GM12878 (cell line): Measurements from ENCODE around the gene PTGES3L. TPM values are rescaled to one million over a fixed set of nuclear protein-coding genes. Genes with fewer than 3 reads are reported as not detected.

Experiments used
- ATAC-seq: fragments of 200-7000 bp; cut with Tn5 transposase; 3 replicates; pipeline ENCODE4 v1.9.1; 2020; ENCODE audit warnings: mild to moderate bottlenecking, moderate library complexity
- BruUV-seq: library from RNA; stranded (reverse); fragments of 400-500 nt; replicated peaks from 2 replicates; lab custom pipeline; 2021; lab: Mats Ljungman, UMichigan
- CTCF ChIA-PET: fragments of 300-600 bp; sonication (Branson Sonifier 250); formaldehyde crosslinking; extraction: SDS; loops from one replicate; lab custom pipeline; 2021; ENCODE audit warnings: inconsistent platforms; lab: Yijun Ruan, JAX
- POLR2A ChIA-PET: fragments of 350-600 bp; formaldehyde crosslinking; extraction: SDS; loops from one replicate; lab custom pipeline; 2021; ENCODE audit warnings: inconsistent platforms; lab: Charles Lee
- RAD21 ChIA-PET: fragments of 300-600 bp; sonication (Branson Sonifier 250); formaldehyde crosslinking; loops from one replicate; lab custom pipeline; 2023; ENCODE audit warnings: antibody characterized with exemption; ENCODE audit not compliant: unreplicated experiment; lab: Charles Lee
- SMC1A ChIA-PET: fragments of 300-600 bp; sonication (Branson Sonifier 250); formaldehyde crosslinking; loops from one replicate; lab custom pipeline; 2023; ENCODE audit not compliant: unreplicated experiment, uncharacterized antibody; lab: Charles Lee
- DNase-seq: peaks from one replicate; pipeline ENCODE4 v3.0.0-alpha.2; 2011; ENCODE audit warnings: low read depth, low spot score
- FAIRE-seq: peaks from 3 replicates; lab custom pipeline; 2011; peaks lifted over from hg19 to GRCh38; lab: Jason Lieb, UNC
- H2AFZ ChIP-seq: 2 replicates; pipeline ENCODE4 v1.6.0; 2011; ENCODE audit warnings: low read depth, low read length, control low read depth; ENCODE audit not compliant: control insufficient read depth
- H3K27ac ChIP-seq: 2 replicates; pipeline ENCODE4 v1.5.1; 2011; ENCODE audit warnings: control low read depth; ENCODE audit not compliant: control insufficient read depth, insufficient read depth
- H3K27me3 ChIP-seq, 2 experiments: replicated peaks in 1 of 2; 2 replicates each; pipeline versions ENCODE4 v1.6.0 to v1.6.1; 2011; ENCODE audit warnings: low read length in 1 of 2; ENCODE audit not compliant: control insufficient read depth in 2 of 2, insufficient read depth in 2 of 2
- H3K36me3 ChIP-seq, 2 experiments: 2 replicates each; pipeline ENCODE4 v1.5.1; 2011; ENCODE audit warnings: low read length in 1 of 2; ENCODE audit not compliant: control insufficient read depth in 2 of 2, insufficient read depth in 2 of 2
- H3K4me1 ChIP-seq: 2 replicates; pipeline ENCODE4 v1.6.1; 2011; ENCODE audit warnings: mild to moderate bottlenecking, low read length, moderate library complexity, mixed read lengths; ENCODE audit not compliant: control insufficient read depth, insufficient read depth
- H3K4me2 ChIP-seq: 2 replicates; pipeline ENCODE4 v1.6.0; 2011; ENCODE audit warnings: control low read depth; ENCODE audit not compliant: control insufficient read depth, insufficient read depth
- H3K4me3 ChIP-seq: fragments of 200-600 bp; sonication (generic); 2 replicates; pipeline ENCODE4 v1.5.1; 2016
- H3K79me2 ChIP-seq: 2 replicates; pipeline ENCODE4 v1.6.0; 2011; ENCODE audit warnings: low read length; ENCODE audit not compliant: control insufficient read depth, insufficient read depth
- H3K9ac ChIP-seq: 2 replicates; pipeline ENCODE4 v1.8.0; 2011; ENCODE audit warnings: low read length, control low read depth, mixed read lengths; ENCODE audit not compliant: control insufficient read depth, insufficient read depth
- H3K9me3 ChIP-seq: replicated peaks from 3 replicates; pipeline ENCODE4 v1.5.1; 2011; ENCODE audit warnings: mild to moderate bottlenecking, low read length; ENCODE audit not compliant: control insufficient read depth, insufficient read depth
- H4K20me1 ChIP-seq: 2 replicates; pipeline ENCODE4 v1.6.0; 2011; ENCODE audit not compliant: control insufficient read depth, insufficient read depth
- BACH1 ChIP-seq: fragments of 450-650 bp; IDR thresholded peaks from 2 replicates; pipeline ENCODE4 v1.6.1; 2017; ENCODE audit warnings: mild to moderate bottlenecking, borderline replicate concordance
- BCL11A ChIP-seq: IDR thresholded peaks from 2 replicates; pipeline ENCODE4 v1.6.1; 2011; ENCODE audit warnings: low read depth, low read length
- BCL3 ChIP-seq: IDR thresholded peaks from 2 replicates; pipeline ENCODE4 v1.6.1; 2011; ENCODE audit warnings: borderline replicate concordance, low read depth, mild to moderate bottlenecking, moderate library complexity, low read length; ENCODE audit not compliant: insufficient read depth, poor library complexity, severe bottlenecking
- DPF2 ChIP-seq: fragments of 450-650 bp; IDR thresholded peaks from 2 replicates; pipeline ENCODE4 v1.6.1; 2017; ENCODE audit warnings: mild to moderate bottlenecking
- GATAD2B ChIP-seq: fragments of 450-650 bp; conservative IDR thresholded peaks from 2 replicates; pipeline ENCODE4 v1.6.1; 2017; ENCODE audit warnings: low read depth, mild to moderate bottlenecking, moderate library complexity
- HDGF ChIP-seq: fragments of 450-650 bp; IDR thresholded peaks from 2 replicates; pipeline ENCODE4 v1.6.1; 2016; ENCODE audit warnings: antibody characterized with exemption
- NFYA ChIP-seq: IDR thresholded peaks from 2 replicates; pipeline ENCODE4 v1.6.1; 2011; ENCODE audit warnings: low read depth, mild to moderate bottlenecking, low read length, improper control_type of control experiment, borderline replicate concordance
- PKNOX1 ChIP-seq: fragments of 450-650 bp; IDR thresholded peaks from 2 replicates; pipeline ENCODE4 v1.6.1; 2016; ENCODE audit warnings: mild to moderate bottlenecking
- POU2F2 ChIP-seq: IDR thresholded peaks from 3 replicates; pipeline ENCODE4 v1.6.1; 2011; ENCODE audit warnings: low read depth, mild to moderate bottlenecking, low read length, borderline replicate concordance
- RB1 ChIP-seq: fragments of 450-650 bp; formaldehyde crosslinking; IDR thresholded peaks from 2 replicates; pipeline ENCODE4 v1.6.1; 2017; ENCODE audit warnings: mild to moderate bottlenecking, borderline replicate concordance
- SMAD1 ChIP-seq: fragments of 450-650 bp; IDR thresholded peaks from 2 replicates; pipeline ENCODE4 v1.6.1; 2018; ENCODE audit warnings: mild to moderate bottlenecking, low read depth; ENCODE audit not compliant: partially characterized antibody
- SMARCA5 ChIP-seq: fragments of 450-650 bp; IDR thresholded peaks from 2 replicates; pipeline ENCODE4 v1.6.1; 2017; ENCODE audit warnings: mild to moderate bottlenecking
- SREBF1 ChIP-seq: IDR thresholded peaks from 2 replicates; pipeline ENCODE4 v1.6.1; 2012; ENCODE audit warnings: mild to moderate bottlenecking, low read length
- TBL1XR1 ChIP-seq: IDR thresholded peaks from 2 replicates; pipeline ENCODE4 v1.6.1; 2012; ENCODE audit warnings: low read depth, low read length, improper control_type of control experiment
- TCF12 ChIP-seq: IDR thresholded peaks from 2 replicates; pipeline ENCODE4 v1.6.1; 2011; ENCODE audit warnings: low read depth, mild to moderate bottlenecking, low read length
- USF1 ChIP-seq: IDR thresholded peaks from 2 replicates; pipeline ENCODE4 v1.6.1; 2011; ENCODE audit warnings: borderline replicate concordance, low read depth, mild to moderate bottlenecking, moderate library complexity, mixed read lengths, low read length; ENCODE audit not compliant: insufficient read depth; ENCODE audit errors: extremely low read length
- USF2 ChIP-seq: IDR thresholded peaks from 2 replicates; pipeline ENCODE4 v1.6.1; 2011; ENCODE audit warnings: low read depth, low read length, improper control_type of control experiment, borderline replicate concordance
- ZSCAN29 ChIP-seq: fragments of 450-650 bp; IDR thresholded peaks from 2 replicates; pipeline ENCODE4 v1.6.1; 2017; ENCODE audit warnings: mild to moderate bottlenecking, moderate library complexity
- ZZZ3 ChIP-seq: IDR thresholded peaks from 2 replicates; pipeline ENCODE4 v1.6.1; 2011; ENCODE audit warnings: low read depth; ENCODE audit not compliant: control insufficient read depth, insufficient read length
- WGBS: methylation state at CpG from one replicate; pipeline ENCODE4 v1.1.6; 2016; ENCODE audit warnings: low lambda C conversion rate; ENCODE audit not compliant: insufficient replicate concordance, insufficient coverage; ENCODE audit errors: missing lambda C conversion rate; 5-methylcytosine and 5-hydroxymethylcytosine counted together
- in situ Hi-C: fragments of 300-500 bp; cut with MboI; formaldehyde crosslinking; loops from 9 replicates; pipeline ENCODE4 v1.14.3; 2018; ENCODE audit warnings: mixed read lengths
- intact Hi-C: fragments of 100-400 bp; cut with micrococcal nuclease; formaldehyde crosslinking; loops from one replicate; pipeline ENCODE4 v1.14.2; 2022; ENCODE audit not compliant: unreplicated experiment
- polyA plus RNA-seq, 11 experiments: library from polyadenylated mRNA; depleted of rRNA in 4 of 11; unstranded in 6 of 11; stranded (reverse) in 5 of 11; fragments of >200 nt; fragmentation: Nextera tagmentation in 4 of 11; fragmentation: Illumina TruSeq in 1 of 11; extraction: Ambion mirVana in 4 of 11; extraction: Trizol in 1 of 11; gene quantifications; 1 replicate in 1 of 11; 2 replicates in 10 of 11; pipeline versions ENCODE4 v1.2.1 to v1.2.3, GENCODE V29; 2011 to 2016; ENCODE audit warnings: inconsistent platforms in 2 of 11, missing spikeins in 2 of 11, low read depth in 1 of 11
- total RNA-seq, 4 experiments: library from RNA; depleted of rRNA in 3 of 4; stranded (reverse); fragments of >200 nt in 3 of 4; fragmentation: Illumina TruSeq in 1 of 4; extraction: Trizol in 1 of 4; gene quantifications; 2 replicates each; pipeline versions ENCODE4 v1.2.1 to v1.2.3, GENCODE V29; 2013 to 2021

The PTGES3L gene
- total and polyA plus RNA-seq, 10 of the 15 experiments (the other 5 are each of a cell fraction or from before 2014, with no cell fraction given): 0.11 to 2.3 (median 0.98) TPM

GRCh38 chr17:42982266-42982665 is 2.4 kb upstream of the PTGES3L start (continued):
- no peak for TF ChIP-seq NFYA
- no peak for TF ChIP-seq SMAD1
- TF ChIP-seq RB1: no peak
- TF ChIP-seq SREBF1: no peak
- no peak for TF ChIP-seq DPF2
- TF ChIP-seq POU2F2: no peak
- TF ChIP-seq USF1: no peak

DNA sequence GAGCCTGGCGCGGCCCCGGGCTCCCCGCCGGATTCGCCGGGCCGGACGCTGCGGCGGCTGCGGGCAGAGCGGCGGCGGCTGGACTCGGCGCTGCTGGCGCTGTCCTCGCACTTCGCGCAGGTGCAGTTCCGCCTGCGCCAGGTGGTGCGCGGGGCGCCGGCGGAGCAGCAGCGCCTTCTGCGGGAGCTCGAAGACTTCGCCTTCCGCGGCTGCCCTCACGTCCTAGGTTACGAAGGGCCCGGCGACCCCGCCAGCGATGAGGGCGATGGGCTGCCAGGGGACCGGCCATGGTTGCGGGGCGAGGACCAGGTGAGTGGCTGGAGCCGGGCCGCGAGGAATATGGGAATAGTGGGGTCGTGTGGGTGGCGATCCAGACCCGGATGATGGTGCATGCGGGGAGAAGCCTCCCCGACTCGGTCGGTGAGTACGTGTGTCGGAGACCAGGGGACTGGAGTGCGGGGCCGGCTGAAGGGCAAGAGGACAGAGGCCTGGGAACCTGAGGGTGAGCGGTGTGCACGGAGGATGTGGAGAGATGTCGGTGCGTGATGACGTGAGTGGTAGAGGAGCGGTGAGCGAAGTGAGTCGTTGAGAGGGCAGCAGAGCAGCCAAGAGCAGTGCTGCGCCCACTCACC is 1.0 kb upstream of the PTGES3L start:
- ChIA-PET CTCF (interaction anchor here (1.7 to 4.6 kb wide), 2 partner anchors 17 to 160 kb away, joined by 4 to 23 read pairs; partner anchors contain the start of gene RPL27), POLR2A (interaction anchor here (0.6 to 2.2 kb wide), 2 partner anchors 13 to 17 kb away, joined by 3 to 11 read pairs; partner anchors contain the start of gene RPL27), RAD21 (no interaction called here), SMC1A (interaction anchor here (1.4 kb wide), 1 partner anchor 17 kb away, joined by 6 read pairs; the partner anchor contains the start of gene RPL27)
- H3K27me3 ChIP-seq: no peaks in the 10 kb centered on the region
- H3K4me3 ChIP-seq: peak overlapping the region; percentile 94
- intact Hi-C loops: loop anchor here (1.0 kb wide), 1 partner anchor 17 kb away; the partner anchor contains the start of gene RPL27
- no peak for FAIRE-seq
- H3K9ac ChIP-seq: peak overlapping the region; percentile 82
- H2AFZ ChIP-seq: peak overlapping the region; percentile 98
- peak; percentile 24 for DNase-seq
- no peaks in the 10 kb centered on the region for H3K36me3 ChIP-seq
- peak overlapping the region; percentile 99 for H3K4me2 ChIP-seq
- BruUV-seq: TSS peak; percentile 83
- peaks cover 34% of the 10 kb centered on the region for H3K79me2 ChIP-seq
- H4K20me1 ChIP-seq: no peaks in the 10 kb centered on the region
- no peaks in the 10 kb centered on the region for H3K9me3 ChIP-seq
- H3K4me1 ChIP-seq: peaks cover 16% of the 10 kb centered on the region
- peak; percentile 75 for ATAC-seq
- 1% methylated on average over 58 of the region's 67 CpGs for WGBS
- in situ Hi-C loops: no loop called here
- H3K27ac ChIP-seq: peak overlapping the region; percentile 85
- no peak for TF ChIP-seq TBL1XR1
- TF ChIP-seq ZSCAN29: peak; percentile 83
- TF ChIP-seq TCF12: peak; percentile 90
- peak; percentile 39; the same call in 1 of the 2 replicates for TF ChIP-seq PKNOX1
- no peak for TF ChIP-seq BCL11A
- peak; percentile 39; the same call in 1 of the 2 replicates for TF ChIP-seq BACH1
- no peak for TF ChIP-seq ZZZ3
- peak; percentile 75; the same call in 1 of the 2 replicates for TF ChIP-seq GATAD2B
- no peak for TF ChIP-seq BCL3
- TF ChIP-seq HDGF: peak; percentile 95
- TF ChIP-seq USF2: no peak
- TF ChIP-seq DPF2: 0 out of 2 replicates have a peak, but pooled peaks have one; percentile 18
- no peak for TF ChIP-seq SMARCA5
